NCI-H1417 (cell line): ENCODE data around the gene CLIP2.
"Not testable (repeated sequence)": the region's sequence is repeated elsewhere in the genome, so short reads cannot be mapped to it uniquely, and the experiment has no call there.

ENCODE experiments used
- DNase-seq, 3 experiments: peaks; one replicate each; lab custom pipeline; 2025; lab: John Stamatoyannopoulos, UW

Gene CLIP2

DNA sequence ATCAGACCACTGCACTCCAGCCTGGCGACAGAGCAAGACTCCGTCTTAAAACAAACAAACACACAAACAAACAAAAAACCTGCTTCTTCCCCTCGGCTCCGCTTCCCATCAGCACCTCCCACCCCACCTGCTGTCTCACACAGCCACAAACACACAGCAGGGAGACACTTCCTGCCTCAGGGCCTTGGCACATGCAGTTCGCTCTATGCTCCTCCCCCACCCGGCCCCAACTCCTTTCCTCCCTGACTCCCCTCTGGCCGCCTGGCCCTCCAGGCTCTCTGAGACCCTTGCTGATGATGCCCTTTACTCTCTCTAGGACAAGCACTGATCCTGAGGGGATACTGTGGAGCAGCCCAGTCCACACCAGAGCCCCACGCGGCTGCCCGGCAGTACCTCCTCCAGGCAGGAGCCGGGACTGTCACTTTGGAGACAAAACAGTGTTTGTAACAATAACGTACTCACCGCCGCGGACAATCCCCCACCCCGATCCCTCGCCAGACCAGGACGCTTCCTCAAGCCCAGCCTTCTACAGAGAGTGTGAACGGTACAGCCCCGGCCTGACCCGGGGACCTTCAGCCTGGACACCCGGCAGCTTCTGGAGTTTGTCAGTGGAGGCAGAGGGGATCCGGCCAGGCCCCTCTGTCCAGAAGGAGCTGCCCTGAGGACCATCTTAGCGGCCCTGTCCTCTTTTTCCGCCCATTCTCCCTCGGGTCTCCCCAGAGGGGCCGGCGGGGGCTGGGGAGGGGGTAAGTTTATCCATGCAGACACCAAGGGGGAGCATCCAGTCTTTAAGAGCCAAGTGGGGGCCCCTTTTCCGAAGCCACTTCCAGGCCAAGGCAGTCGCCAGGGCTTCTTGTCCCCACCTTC is 114.5 kb downstream of the CLIP2 start:
- no peak for DNase-seq

DNA sequence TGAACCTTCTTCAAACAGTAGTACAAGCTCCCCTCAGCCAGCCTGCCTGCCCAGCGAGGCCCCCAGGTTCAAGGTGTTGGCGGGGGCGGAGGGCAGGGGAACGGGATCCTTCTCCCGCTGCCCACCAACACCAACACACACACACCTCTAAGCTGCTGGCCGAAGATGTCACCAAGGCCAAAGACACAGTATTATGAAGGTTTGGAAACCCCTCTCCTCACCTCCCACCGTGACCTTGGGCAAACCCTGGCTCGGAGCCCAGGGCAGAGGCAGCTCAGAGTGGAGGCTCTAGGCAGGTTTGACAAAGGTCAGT is 115.1 kb downstream of the CLIP2 start:
- no peak for DNase-seq

- no peak for DNase-seq
Measured at GRCh38 chr7:74404741-74405140, 115.5 kb downstream of the CLIP2 start.

GRCh38 chr7:74405191-74405898 is 116.1 kb downstream of the CLIP2 start:
- no peak for DNase-seq

DNA sequence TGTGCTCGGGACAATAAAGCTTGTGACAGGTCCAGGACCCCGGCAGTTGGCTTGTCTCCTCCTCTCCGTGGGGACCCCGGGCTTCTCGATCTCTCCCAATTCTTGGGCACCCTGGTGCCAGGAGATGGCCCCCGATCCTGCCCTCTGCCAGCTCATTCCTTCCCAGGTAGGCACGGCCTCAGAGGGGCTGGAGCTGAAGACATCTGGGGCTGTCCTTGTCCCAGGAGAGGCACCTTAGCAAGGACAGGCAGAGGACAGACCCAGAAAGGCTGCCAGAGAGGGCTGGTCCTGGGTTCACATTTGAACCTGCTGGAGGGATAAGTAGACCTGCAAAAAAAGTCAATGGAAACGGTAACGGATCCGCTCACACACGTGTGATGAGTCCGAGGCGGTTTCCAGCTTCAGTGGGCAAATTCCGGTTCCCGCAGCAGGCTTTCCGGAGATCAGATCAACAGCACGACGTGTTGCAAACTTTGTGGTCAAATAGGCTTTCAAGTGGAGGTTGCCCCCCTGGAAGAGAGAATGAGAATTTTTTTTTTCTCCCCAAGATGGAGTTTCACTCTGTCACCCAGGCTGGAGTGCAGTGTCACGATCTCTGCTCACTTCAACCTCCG is 116.8 kb downstream of the CLIP2 start:
- DNase-seq: no peak

DNA sequence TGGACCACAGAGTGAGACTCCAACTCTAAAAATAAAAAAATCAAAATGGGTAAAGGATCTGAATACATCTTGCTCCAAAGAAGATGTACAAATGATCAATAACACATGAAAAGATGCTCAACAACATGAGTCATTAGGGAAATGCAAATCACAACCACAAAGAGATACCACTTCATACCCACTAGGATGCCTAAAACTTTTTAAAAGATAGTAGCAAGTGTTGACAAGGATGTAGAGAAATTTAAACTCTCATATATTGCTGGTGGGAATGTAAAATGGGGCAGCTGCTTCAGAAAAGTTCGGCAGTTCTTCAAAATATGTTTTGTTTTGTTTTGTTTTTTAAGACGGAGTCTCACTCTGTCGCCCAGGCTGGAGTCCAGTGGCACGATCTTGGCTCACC is 118.8 kb downstream of the CLIP2 start:
- no peak for DNase-seq

DNA sequence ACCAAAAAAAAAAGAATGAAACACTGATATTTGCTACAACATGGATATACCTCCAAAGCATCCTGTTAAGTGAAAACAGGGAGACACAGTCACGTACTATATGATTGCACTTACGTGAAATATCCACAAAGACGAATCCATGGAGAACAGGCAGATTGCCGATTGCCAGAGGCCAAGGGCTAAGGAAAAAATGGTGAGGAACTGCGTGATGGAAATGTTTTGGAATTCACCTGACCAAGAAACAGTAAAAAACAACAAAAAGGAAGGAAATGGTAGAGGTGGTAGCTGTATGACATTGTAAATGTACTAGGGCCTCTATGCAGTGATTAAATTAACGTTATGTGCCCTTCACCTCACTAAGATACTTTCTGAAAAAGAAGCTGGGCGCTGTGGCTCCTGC is 120.4 kb downstream of the CLIP2 start:
- DNase-seq: no peak

DNA sequence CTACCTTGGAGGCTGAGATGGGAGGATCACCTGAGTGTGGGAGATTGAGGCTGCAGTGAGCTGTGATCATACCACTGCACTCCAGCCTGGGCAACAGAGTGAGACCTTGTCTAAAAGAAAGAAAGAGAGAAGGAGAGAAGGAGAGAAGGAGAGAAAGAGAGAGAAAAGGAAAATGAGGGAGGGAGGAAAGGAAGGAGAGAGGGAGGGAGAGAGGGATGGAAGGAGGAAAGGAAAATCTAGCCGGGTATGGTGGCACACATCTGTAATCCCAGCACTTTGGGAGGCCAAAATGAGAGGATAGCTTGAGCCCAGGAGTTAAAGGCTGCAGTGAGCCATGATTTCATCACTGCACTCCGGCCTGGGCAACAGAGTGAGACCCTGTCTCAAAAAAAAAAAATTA is 121.6 kb downstream of the CLIP2 start:
- no peak for DNase-seq

DNA sequence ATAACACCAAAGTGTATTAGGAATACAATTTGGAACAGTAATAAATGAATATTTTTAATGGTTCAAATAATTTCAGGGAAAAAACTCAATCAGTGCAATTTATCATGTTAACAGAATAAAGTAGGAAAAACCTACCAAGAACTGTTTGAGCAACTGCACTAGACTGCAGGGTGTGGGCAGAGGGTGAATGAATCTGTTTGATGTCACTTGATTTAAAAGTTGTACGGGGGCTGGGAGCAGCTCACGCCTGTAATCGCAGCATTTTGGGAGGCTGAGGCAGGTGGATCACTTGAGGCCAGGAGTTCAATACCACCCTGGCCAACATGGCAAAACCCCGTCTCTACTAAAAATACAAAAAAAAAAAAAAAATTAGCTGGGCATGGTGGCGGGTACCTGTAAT is 122.4 kb downstream of the CLIP2 start:
- DNase-seq: not testable (repeated sequence)

GRCh38 chr7:74412056-74412455 is 122.8 kb downstream of the CLIP2 start:
- peak in 1 of 3 experiments; percentile 16 for DNase-seq

- DNase-seq: no peak
Measured at GRCh38 chr7:74412603-74413002, 123.4 kb downstream of the CLIP2 start.

DNA sequence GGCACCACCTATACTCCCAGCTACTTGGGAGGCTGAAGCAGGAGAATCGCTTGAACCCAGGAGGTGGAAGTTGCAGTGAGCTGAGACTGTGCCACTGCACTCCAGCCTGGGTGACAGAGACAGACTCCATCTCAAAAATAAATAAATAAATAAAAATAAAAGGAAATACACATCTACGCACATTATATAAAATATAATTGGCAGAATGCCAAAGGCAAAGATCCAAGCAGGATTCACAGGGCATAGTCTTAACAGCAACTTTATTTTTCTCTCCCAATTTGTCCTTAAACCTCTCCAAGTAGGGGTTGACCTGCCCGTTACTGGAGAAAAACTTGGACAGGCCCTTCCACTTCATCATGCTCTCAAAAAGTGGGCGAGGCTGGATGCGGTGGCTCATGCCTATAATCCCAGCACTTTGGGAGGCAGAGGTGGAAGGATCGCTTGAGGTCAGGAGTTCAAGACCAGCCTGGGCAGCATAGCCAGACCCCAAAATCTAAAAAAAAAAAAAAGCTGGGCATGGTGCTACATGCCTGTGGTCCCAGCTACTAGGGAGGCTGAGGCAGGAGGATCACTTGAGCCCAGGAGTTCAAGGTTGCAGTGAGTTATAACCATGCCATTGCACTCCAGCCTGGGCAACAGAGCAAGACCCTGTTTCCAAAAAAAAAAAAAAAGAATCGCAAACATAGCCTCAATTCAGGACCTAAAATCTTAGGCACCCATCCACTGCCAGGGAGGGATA is 125.6 kb downstream of the CLIP2 start:
- DNase-seq: not testable (repeated sequence)

GRCh38 chr7:74417419-74417971 is 128.3 kb downstream of the CLIP2 start:
- DNase-seq: peak; percentile 53 to 83 (median 68)

DNA sequence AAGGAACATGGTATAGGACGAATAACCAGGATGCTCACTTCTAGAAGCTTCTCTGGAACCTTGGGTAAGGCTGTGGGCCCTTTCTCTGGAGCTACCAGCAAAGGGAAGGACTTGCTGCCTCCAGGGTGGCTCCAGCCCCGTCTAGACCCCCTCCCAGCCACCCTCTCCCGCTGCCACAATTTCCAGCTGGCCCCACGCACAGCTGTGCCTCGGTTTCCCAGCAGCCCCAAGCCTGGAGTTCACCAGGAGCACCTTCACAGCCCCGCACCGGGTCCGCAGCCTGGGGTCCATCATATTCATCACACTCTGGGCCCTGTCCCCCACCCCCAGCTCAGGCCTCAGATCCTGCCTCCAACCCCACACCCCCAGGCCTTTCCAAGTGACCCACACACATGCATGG is 128.9 kb downstream of the CLIP2 start:
- no peak for DNase-seq

GRCh38 chr7:74418538-74418937 is 129.3 kb downstream of the CLIP2 start:
- no peak for DNase-seq

DNA sequence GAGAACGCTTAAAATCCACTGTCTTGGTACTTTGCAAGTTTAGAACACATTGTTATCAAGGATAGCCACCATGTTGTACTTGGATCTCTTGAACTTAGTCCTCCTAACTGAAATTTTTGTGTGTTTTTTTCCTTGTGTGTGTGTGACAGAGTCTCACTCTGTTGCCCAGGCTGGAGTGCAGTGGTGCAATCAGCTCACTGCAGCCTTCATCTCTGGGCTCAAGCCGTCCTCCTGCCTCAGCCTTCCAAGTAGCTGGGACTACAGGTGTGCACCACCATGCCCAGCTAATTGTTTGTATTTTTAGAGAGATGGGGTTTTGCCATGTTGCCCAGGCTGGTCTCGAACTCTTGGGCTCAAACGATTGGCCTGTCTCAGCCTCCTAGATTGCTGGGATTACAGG is 130.0 kb downstream of the CLIP2 start:
- DNase-seq: not testable (repeated sequence)

GRCh38 chr7:74420006-74420405 is 130.8 kb downstream of the CLIP2 start:
- no peak for DNase-seq

DNA sequence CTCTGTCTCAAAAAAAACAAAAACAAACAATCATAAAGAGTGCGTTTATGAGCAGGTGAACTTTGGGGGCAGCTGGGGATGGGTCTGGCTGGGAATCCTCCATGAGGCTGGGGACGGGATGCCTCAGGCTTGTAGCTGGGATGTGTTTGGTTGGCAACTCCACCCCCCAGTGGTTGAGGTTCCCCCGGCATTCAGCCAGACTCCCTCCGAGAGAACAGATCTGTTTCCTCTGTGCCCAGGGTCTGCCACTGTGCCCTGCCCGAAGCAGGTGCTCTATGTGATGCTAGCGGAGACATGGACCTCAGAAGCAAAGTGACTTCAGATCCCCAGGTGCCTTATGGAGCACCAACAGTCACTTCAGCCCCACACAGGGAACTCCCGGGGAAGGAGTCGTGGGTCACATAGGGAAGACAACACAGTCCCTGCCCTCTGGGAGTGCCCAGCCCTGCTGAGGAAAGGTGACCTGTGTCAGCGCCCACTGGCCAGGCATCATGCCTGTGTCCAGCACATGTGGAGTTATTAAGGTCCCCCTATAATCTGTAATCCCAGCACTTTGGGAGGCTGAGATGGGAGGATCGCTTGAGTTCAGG is 135.2 kb downstream of the CLIP2 start:
- DNase-seq: no peak

DNA sequence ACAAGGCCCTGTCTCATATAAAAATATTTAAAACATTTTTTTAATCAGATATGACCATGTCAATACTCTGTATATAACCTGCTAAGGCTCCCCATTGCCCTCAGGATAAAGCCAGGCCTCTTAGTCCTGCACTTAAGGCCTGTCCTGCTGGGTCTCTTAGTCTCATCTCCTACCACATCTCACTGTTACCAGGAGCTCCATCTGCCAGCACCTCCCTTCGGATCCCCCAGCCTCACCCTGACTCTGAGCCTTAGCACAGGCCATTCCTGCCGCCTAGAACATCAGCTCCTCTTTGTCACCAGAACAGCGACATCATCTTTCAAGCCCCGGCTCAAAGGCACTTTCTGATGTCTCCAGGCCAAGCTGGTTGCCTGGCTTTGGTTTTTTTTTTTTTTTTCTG is 138.8 kb downstream of the CLIP2 start:
- no peak for DNase-seq

DNA sequence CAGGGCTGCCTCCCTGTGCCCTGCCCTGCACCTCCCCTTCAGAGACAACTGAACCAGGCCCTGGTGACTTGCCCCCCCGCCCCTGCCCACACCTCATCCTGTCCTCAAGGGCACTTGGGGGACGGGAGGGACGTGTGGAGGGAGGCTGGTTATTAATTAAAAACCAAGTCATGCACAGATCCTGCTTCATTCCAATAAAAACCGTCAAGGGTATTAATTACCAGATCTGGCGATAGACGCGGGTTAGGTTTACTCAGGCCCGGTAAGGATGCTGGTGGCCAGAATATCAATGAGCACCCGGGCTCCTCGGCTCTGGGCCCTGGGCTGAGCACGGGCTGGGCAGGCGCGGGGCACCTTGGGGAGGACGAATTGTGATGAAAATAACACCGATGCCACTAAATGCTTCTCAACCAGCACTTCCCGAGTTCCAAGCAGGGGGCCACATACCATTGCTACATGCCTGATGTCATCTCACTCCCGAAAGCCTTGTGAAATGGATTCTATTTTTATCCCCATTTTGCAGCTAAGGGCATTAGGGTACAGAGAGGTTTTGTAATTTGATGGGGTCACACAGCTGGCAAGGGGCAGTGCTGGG is 140.0 kb downstream of the CLIP2 start:
- DNase-seq: peak in 2 of 3 experiments; percentile 53 to 71

GRCh38 chr7:74430409-74430808 is 141.2 kb downstream of the CLIP2 start:
- DNase-seq: not testable (repeated sequence)
